IPS-15b (cell line): ENCODE measurements around the gene DNAH7.

Experiments
- H3K27me3 ChIP-seq: one replicate; pipeline ENCODE4 v1.6.1; 2013; ENCODE audit warnings: low read length; ENCODE audit not compliant: control insufficient read depth, insufficient read depth
- H3K36me3 ChIP-seq: one replicate; pipeline ENCODE4 v1.6.1; 2013; ENCODE audit warnings: low read length; ENCODE audit not compliant: control insufficient read depth, insufficient read depth
- H3K4me1 ChIP-seq: one replicate; pipeline ENCODE4 v1.6.1; 2013; ENCODE audit warnings: mild to moderate bottlenecking, low read length; ENCODE audit not compliant: control insufficient read depth, insufficient read depth
- H3K4me3 ChIP-seq: one replicate; pipeline ENCODE4 v1.5.1; 2013; ENCODE audit warnings: low read depth, low read length
- H3K9ac ChIP-seq: one replicate; pipeline ENCODE4 v1.6.1; 2013; ENCODE audit warnings: low read depth, mild to moderate bottlenecking, low read length
- H3K9me3 ChIP-seq: one replicate; pipeline ENCODE4 v1.6.1; 2013; ENCODE audit warnings: mild to moderate bottlenecking, low read length; ENCODE audit not compliant: control insufficient read depth, insufficient read depth

Gene DNAH7

GRCh38 chr2:195902857-195903256 lies 165.8 kb downstream of the DNAH7 start:
- no peak overlapping the region for H3K4me3 ChIP-seq
- no peaks in the 10 kb centered on the region for H3K9me3 ChIP-seq
- no peaks in the 10 kb centered on the region for H3K27me3 ChIP-seq
- H3K36me3 ChIP-seq = no peaks in the 10 kb centered on the region
- H3K4me1 ChIP-seq = no peaks in the 10 kb centered on the region
- no peak overlapping the region for H3K9ac ChIP-seq

GRCh38 chr2:195899226-195899625 lies 169.4 kb downstream of the DNAH7 start:
- Histone ChIP-seq H3K36me3 (no peaks in the 10 kb centered on the region), H3K9me3 (no peaks in the 10 kb centered on the region), H3K4me1 (no peaks in the 10 kb centered on the region), H3K27me3 (no peaks in the 10 kb centered on the region), H3K4me3 (no peak overlapping the region), H3K9ac (no peak overlapping the region)

DNA sequence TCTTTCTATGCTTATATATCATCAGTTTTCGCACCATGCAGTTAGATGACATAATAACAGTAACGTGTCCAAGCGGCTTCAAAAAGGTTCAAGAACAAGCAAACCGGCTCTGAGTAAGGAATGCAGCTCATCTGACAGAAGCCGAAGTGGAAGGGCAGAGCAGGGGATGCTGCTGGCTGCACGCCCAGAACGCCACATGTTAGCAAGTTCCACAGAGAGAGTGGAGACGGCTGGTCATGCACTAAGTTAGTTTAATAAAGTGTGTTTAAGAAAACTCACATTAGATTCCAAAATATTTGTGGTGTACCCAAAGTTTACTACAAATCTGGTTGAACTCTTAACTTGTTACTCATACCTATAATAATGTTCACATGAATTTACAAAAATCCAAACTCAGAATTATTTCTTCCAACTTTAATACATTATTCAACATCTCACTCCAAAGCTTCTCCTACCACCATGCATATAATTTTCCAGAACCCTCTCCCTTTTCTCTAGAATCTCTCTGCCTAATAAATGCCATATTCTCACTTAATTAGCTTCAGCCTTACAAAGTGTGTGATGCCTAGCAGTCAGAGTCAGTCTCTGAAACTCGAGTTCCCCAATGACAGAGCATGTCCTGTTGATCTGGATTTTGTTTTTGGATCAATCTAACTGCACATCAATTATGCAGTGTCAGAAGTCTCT lies 170.0 kb downstream of the DNAH7 start:
- Histone ChIP-seq H3K9ac (no peak overlapping the region), H3K4me1 (no peaks in the 10 kb centered on the region), H3K27me3 (no peaks in the 10 kb centered on the region), H3K9me3 (no peaks in the 10 kb centered on the region), H3K4me3 (no peak overlapping the region), H3K36me3 (no peaks in the 10 kb centered on the region)

GRCh38 chr2:195891081-195891480 lies 177.6 kb downstream of the DNAH7 start:
- Histone ChIP-seq H3K36me3 (no peaks in the 10 kb centered on the region), H3K4me1 (no peaks in the 10 kb centered on the region), H3K9me3 (no peaks in the 10 kb centered on the region), H3K9ac (no peak overlapping the region), H3K27me3 (no peaks in the 10 kb centered on the region), H3K4me3 (no peak overlapping the region)

GRCh38 chr2:195879153-195879552 lies 189.5 kb downstream of the DNAH7 start:
- no peaks in the 10 kb centered on the region for H3K36me3 ChIP-seq
- no peak overlapping the region for H3K9ac ChIP-seq
- no peaks in the 10 kb centered on the region for H3K9me3 ChIP-seq
- H3K27me3 ChIP-seq = no peaks in the 10 kb centered on the region
- no peak overlapping the region for H3K4me3 ChIP-seq
- H3K4me1 ChIP-seq = no peaks in the 10 kb centered on the region

GRCh38 chr2:195871326-195871725 lies 197.3 kb downstream of the DNAH7 start:
- Histone ChIP-seq H3K4me3 (no peak overlapping the region), H3K27me3 (no peaks in the 10 kb centered on the region), H3K9ac (no peak overlapping the region), H3K36me3 (no peaks in the 10 kb centered on the region), H3K4me1 (peaks cover 2% of the 10 kb centered on the region), H3K9me3 (no peaks in the 10 kb centered on the region)

- Histone ChIP-seq H3K9ac (no peak overlapping the region), H3K9me3 (no peaks in the 10 kb centered on the region), H3K27me3 (no peaks in the 10 kb centered on the region), H3K4me1 (peaks cover 3% of the 10 kb centered on the region), H3K36me3 (no peaks in the 10 kb centered on the region), H3K4me3 (no peak overlapping the region)
Measured at GRCh38 chr2:195864316-195864715, 204.3 kb downstream of the DNAH7 start.

GRCh38 chr2:195863564-195863963 lies 205.1 kb downstream of the DNAH7 start:
- Histone ChIP-seq H3K4me3 (no peak overlapping the region), H3K9ac (no peak overlapping the region), H3K4me1 (peaks cover 3% of the 10 kb centered on the region), H3K9me3 (no peaks in the 10 kb centered on the region), H3K27me3 (no peaks in the 10 kb centered on the region), H3K36me3 (no peaks in the 10 kb centered on the region)

- Histone ChIP-seq H3K9me3 (no peaks in the 10 kb centered on the region), H3K36me3 (no peaks in the 10 kb centered on the region), H3K4me3 (no peak overlapping the region), H3K9ac (no peak overlapping the region), H3K4me1 (peaks cover 3% of the 10 kb centered on the region), H3K27me3 (no peaks in the 10 kb centered on the region)
Measured at GRCh38 chr2:195863121-195863520, 205.5 kb downstream of the DNAH7 start.

GRCh38 chr2:195861821-195862220 lies 206.8 kb downstream of the DNAH7 start:
- Histone ChIP-seq H3K9ac (no peak overlapping the region), H3K27me3 (no peaks in the 10 kb centered on the region), H3K36me3 (no peaks in the 10 kb centered on the region), H3K4me1 (peaks cover 3% of the 10 kb centered on the region), H3K9me3 (no peaks in the 10 kb centered on the region), H3K4me3 (no peak overlapping the region)

GRCh38 chr2:195859513-195859912 lies 209.1 kb downstream of the DNAH7 start:
- Histone ChIP-seq H3K4me3 (no peak overlapping the region), H3K36me3 (no peaks in the 10 kb centered on the region), H3K9ac (no peak overlapping the region), H3K9me3 (no peaks in the 10 kb centered on the region), H3K4me1 (no peaks in the 10 kb centered on the region), H3K27me3 (no peaks in the 10 kb centered on the region)

DNA sequence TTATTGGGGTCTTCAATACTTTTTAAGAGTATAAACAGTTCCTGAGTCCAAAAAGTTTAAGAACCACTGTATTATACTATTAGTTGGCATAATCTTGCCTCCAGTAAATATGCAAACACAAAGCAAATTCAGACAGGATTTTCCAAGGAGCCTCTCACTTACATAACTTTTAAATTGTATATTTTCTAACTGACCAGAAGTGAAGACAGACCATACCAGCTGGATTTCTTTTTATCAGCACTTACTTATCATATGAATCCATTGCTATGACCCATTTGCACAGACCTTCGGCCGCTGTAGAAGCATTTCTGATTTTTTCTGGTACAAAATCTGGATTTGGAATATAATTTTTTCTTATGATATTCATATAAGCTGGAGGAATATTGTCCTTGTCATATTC lies 211.5 kb downstream of the DNAH7 start:
- Histone ChIP-seq H3K4me3 (no peak overlapping the region), H3K9me3 (no peaks in the 10 kb centered on the region), H3K4me1 (no peaks in the 10 kb centered on the region), H3K36me3 (no peaks in the 10 kb centered on the region), H3K9ac (no peak overlapping the region), H3K27me3 (no peaks in the 10 kb centered on the region)
